HG02571 (cell line): Measurements from ENCODE around the gene SUPT5H.

Experiments used
- ATAC-seq: cut with Tn5 transposase; IDR thresholded peaks from one replicate; pipeline ENCODE4 v1.9.1; 2021; ENCODE audit warnings: mild to moderate bottlenecking, moderate library complexity; ENCODE audit not compliant: unreplicated experiment

SUPT5H gene

DNA sequence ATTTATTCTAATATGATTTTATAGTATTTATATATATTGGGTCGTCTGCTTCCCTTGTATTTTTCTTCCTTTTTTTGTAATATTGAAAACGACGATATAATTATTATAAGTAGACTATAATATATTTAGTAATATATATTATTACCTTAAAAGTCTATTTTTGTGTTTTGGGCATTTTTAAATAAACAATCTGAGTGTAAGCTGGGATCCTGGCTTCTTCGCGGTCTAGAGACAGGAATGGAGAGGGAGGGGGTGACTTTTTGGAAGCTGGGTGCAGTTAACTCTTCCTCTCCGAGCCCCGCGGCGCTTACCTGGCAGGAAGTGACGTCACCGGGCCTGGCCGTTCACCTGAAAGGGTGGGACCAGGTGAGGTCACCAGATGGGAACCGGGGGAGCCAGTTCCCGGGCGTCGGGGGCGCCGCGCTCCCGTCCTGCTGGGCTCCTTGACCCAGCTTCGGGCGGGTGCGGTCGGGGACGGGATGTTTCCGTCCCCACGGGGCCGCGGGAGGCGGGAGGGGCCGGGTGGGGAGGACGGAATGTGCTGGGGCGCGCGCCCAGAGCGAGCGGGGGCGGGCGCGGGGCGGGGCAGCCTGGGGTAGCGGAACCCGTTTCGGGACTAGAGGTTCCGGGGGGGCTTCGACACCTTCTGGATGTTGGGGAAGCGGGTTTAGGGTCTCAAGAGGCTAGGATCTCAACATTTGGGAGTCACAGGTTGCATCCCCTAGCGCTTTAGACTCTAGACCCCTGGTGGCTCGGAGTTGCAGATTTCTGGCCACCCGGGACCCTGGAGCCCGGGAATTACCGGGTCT lies 36.0 kb upstream of the SUPT5H start:
- no peak for ATAC-seq

DNA sequence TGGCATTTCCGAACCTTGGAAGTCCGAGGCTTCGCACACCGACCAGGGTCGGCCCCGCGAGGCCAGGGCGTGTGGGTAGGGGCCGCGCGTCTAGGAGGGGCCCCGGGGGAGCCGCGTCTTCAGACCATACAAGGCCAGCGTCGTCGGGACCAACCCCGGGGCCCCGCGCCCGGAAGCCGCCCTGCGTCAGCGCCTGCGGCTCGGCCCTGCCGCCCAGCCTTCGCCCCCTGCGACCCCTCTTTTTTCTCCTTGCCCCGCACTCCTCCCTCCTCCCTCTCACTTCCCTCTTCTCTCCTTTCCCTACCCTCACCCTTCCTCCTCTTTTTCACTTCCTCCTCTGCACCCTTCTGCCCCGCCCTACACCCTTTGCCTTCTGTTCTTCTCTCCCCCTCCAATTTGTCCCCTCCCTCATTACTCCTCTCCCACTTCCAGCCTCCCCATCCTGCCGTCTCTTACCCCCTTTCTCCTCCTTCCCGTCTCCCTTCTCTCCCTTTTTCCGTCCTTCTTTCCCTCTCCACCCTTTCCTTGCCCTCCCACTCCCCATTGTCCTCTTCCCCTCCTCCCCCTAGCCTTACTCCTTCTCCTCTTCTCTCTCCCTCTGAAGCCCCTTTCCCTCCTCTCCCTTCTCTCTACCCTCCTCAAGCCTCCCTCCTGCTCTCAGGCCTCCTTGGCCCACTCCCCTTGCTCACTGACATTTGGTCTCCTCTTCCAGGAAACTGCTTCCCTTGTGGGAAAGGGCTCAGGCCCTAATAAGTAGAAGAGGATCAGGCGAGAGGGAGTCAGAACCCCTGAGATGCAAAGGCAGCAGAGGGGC lies 35.2 kb upstream of the SUPT5H start:
- no peak for ATAC-seq

DNA sequence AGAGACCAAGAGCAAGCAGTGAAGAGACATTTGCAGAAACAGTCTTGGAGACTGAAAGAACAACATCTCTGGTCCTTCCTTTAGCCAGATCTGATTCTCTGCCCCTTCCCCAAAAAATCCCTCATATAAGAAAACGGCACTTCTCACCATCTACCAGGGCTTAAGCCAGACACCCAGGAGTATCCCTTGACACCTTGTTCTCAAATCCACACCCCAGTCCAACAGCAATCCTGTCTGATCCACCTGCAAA lies 34.6 kb upstream of the SUPT5H start:
- ATAC-seq, result no peak

DNA sequence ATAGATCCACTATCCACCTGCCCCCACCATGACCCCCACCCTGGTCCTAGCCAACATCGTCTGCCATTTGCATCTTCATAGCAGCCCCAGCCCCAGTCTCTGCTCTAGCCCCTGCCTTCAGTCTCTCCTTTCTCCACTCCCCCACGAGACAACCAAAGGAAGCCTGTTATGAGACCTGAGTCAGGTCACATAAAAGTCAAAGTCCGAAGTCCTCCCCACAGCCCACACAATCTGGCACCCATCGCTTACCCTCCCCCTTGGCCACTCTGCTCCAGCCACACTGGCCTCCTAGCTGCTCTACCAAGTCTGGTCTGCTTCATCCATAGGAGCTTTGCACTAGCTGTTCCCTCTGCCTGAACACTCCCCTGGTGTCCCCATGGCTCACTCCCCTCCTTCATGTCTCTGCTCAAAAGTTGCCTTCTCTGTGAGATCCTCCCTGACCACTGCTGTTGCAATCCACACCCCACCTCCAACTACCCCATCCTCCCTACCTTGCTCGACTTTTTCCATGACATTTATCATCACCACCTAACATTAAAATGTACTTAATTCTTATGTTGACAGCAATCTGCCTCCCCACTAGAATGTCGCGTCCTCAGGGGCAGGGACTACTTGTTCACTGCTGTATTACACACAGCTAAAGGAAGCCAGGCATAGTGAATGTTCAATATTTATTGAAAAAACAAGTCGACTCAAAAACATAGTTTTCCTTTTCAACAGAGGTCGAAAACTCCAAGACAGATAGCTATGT lies 34.1 kb upstream of the SUPT5H start:
- no peak for ATAC-seq

DNA sequence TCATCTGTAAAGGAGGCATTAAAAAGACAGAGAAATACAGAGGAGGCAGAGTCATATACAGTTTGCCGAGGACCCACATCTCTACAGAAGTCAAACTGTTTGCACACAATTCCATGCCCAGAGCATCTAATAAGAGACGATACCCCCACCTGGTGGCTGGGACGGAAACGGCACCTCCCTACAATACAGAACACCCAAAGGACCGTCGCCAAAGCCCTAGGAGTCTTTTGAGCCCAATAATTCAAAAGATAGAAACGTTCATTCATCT lies 33.6 kb upstream of the SUPT5H start:
- peak; percentile 10 for ATAC-seq

DNA sequence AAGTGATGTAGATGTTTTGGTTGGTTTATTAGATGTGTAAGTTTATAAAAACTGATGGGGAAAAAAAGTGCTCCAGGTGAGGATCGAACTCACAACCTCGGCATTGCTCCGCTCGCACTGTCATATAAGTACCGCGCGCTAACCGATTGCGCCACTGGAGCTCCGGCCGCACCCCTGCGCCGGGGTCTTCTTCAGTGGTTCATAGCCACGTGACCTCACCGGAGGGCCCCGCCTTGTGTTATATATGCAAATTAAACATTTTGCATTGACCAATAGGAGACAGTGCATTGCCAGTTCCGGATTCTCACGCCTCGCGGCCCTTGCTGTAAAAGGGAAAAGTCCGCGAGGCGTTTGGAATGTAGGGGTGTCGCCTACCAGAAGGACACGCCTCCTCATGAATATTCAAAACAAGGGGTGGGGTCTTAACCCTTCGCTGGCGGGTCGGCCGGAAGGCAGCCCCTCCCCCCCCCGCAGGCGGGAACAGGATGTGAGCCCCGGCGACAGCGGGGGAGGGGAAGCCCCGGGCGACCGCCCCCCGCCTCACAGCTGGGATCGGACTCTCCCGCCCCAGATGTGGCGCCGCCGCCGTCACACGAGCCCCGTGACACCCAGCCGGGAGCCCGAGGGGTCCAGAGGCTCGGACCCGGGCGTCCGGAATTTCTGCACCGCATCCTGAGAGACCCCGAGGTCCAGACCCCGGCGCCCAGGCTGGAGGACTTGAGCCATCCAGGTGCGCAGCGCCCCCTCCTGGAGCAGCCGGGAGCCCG lies 33.1 kb upstream of the SUPT5H start, which contains the start of gene PLEKHG2:
TSS of gene PLEKHG2 (plus strand) at position 570 of the 767 bp plus-strand sequence. CDS start 1,418 bp downstream, outside the sequence.
- ATAC-seq, result peak; percentile 55

DNA sequence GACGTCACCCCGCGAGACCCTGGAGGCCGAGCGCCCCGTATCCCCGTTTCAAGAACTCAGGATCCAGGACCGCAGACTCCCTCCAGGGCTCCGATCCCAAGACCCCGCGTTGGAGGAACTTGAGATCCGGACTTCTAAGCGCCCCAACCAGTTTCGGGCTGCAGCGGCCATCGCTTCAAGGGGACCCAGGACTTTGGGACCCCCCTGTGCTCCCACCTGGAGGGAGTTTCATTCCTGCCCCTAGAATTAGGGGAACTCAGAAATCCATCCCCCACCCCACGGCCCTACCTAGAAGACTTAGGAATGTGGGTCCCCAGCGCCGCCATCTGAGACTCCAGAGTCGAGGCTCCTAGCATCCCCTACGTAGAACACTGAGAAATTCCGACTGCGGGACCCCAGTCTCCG lies 32.5 kb upstream of the SUPT5H start:
- no peak for ATAC-seq

DNA sequence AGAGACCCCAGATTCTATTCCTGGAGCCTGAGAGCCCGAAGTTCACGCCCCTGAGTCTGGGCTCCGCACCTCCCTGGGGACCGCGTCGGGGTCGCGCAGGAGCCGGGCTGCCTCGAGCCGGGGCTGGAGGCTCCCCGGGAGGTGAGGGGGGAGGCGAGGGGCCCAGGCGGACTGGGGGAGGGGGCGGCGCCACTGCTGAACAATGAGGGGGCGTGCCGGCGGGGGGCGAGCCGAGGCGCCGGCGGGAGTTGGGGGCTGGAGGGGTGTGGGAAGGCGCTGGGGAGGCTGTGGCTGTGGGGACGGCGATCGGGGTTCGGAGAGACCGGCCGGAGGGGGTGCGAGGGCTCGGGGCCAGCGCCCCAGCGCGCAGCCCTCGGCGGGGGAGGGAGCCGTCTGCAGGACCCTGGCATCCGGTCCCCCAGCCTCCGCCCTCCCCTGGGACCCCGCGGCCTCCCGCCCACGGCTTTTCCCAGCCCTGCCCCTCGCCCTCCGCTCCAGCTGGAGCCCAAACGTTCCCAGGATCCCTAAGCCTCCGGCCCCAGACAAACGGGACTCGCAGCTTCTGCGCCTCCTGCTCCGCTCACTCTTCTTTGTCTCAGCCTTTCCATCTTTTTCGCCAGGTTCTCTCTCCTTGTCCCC lies 32.0 kb upstream of the SUPT5H start:
- ATAC-seq, result no peak

DNA sequence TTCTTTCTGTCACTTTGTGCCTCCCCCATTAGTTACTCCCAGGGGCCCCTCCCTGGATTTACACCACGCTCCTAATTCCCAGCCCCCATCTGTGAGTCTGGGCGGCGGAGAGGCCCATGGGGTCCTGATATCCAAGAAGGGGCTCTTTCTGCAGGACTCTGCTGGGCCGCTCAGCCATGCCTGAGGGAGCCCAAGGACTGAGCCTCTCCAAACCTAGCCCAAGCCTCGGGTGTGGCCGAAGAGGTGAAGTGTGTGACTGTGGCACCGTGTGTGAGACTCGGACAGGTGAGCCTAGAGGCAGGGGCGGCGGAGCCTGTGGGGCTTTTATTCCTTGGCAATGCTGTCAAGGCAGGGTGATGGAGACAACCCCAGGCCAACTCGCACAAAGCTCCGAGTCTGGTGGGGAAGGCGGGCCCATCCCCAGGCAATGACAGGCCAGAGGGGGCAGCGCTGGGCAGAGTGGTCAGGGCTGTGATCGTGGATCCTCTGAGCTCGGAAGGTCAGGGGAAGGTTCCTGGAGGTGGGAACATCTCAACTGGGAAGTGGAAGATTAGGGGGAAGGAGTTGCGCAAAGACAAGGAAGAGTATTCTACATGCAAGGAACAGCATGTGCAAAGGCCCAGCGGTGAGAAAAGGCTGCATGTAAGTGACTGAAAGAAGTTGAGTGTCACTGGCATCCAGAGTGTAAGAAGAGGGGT lies 31.3 kb upstream of the SUPT5H start:
- no peak for ATAC-seq

DNA sequence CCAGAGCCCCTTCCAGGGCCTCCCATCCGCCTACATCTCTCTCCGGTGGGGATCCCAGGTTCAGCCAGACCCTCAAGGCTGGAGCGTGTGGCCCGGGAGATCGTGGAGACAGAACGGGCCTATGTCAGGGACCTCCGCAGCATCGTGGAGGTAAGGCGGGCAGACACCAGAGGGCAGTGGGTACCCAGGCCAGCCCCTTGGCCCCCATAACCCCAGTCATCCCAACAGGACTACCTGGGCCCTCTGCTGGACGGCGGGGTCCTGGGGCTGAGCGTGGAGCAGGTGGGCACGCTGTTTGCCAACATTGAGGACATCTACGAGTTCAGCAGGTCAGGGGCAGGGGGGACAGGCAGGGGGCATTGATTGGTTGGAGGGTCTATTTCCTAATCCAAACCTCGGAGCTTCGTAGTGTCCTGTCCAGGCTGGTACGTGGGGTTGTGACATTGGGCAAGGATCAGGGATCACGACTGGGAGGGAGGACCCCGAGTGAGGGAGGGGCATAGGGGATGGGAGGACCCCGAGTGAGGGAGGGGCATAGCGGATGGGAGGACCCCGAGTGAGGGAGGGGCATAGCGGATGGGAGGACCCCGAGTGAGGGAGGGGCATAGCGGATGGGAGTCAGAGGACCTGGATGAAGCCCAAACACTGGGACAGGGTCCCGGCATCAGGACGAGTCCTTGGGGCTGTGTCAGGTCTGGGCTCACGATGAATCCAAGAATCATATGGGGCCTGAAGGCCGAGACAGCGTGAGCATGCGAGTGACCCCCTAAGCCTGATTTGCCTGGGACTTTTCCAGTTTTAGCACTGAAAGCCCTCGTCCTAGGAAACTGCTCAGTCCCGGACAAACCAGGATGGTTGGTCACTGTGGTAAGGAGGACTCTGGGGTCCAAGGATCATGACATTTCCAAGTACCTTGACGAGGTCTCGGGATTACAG lies 30.0 kb upstream of the SUPT5H start:
- no peak for ATAC-seq

DNA sequence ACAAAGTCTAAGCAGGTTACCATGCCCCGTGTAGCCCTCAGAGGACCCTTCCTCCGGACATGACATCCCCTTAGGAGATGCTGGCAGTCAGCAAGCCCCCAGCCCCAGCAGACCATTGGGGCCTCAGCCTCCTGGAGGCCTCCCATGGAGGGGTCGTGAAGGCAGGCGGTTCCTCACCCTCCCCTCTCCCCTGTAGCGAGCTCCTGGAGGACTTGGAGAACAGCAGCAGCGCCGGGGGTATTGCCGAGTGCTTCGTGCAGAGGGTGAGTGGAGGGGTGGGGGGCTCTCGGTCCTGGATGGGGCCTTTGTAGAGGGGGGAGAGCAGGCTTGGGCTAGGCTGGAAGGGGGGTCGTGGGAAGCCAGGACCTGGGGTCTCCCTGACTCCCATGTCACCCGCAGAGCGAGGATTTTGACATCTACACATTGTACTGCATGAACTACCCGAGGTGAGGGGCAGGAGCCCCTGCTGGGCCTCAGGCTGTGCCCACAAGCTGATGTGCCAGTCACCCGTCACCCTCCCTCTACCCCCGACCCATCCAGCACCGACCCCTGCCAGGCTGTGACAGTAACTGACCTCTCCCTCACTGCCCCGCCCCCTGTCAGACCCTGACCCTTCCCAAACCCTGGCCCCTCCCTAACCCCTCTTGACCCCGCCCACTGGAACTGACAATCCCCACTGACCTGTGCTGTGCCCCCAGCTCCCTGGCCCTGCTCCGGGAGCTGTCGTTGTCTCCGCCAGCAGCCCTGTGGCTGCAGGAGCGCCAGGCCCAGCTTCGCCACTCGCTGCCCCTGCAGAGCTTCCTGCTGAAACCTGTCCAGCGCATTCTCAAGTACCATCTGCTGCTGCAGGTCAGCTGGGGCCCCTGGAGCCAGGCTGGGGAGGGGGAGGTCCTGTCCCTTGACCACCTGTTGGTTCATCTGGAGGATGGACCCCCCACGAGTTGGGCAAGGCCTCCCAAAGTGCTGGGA lies 28.9 kb upstream of the SUPT5H start:
- no peak for ATAC-seq

DNA sequence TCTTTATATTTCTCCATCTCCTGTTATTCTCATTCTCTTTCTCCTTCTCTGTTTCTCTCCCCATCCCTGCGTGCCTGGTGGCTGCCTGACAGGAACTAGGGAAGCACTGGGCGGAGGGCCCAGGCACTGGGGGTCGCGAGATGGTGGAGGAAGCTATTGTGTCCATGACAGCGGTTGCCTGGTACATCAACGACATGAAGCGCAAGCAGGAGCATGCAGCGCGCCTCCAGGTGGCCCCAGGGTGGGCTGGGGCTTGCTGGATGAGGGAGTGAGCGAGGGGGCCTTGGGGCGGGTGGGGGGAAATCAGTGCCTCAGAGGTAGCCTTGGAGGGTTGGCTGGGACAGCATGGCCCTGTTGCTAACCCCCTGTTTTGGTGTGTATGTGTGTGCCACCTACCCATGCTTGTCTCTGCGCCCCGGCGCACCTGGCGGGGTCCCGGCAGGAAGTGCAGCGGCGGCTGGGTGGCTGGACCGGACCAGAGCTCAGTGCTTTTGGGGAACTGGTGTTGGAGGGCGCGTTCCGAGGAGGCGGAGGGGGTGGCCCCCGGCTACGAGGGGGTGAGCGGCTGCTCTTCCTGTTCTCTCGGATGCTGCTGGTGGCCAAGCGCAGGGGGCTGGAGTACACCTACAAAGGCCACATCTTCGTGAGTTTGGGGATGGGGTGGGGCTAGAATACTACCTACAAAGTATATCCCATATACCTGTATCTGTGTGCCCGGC lies 27.8 kb upstream of the SUPT5H start:
- ATAC-seq, result no peak

DNA sequence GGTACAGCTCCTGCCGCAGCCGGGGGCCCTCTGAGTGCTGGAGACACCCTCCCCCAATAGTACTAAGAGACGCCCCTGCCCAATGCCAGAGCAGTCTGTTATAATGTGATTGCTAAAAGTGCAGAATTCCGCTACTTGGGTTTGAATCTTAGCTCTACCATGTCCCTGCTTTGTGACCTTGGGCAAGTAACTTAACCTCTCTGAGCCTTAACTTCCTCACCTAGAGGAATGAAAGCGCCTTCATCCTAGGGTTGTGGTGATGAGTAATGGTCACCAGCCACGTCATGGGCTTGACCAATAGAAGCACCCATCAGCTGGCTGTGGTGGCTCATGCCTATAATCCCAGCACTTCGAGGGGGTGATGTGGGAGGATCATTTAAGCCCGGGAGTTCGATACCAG lies 26.4 kb upstream of the SUPT5H start:
- no peak for ATAC-seq

DNA sequence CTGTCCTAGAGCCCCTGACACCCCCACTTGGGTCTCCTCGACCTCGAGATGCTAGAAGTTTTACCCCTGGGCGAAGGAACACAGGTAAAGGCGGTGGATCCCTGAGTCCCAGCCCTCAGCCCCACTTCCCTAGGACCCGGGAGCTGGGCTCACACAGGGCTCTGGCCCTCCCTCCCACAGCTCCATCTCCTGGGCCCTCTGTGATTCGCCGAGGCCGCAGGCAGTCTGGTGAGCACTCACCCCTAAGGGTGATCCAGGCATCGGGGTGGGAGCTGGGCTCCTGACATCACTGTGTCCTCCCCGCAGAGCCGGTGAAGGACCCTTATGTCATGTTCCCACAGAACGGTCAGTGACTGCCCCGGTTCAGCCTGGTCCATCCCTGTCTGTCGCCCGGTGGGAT lies 24.6 kb upstream of the SUPT5H start:
- no peak for ATAC-seq

DNA sequence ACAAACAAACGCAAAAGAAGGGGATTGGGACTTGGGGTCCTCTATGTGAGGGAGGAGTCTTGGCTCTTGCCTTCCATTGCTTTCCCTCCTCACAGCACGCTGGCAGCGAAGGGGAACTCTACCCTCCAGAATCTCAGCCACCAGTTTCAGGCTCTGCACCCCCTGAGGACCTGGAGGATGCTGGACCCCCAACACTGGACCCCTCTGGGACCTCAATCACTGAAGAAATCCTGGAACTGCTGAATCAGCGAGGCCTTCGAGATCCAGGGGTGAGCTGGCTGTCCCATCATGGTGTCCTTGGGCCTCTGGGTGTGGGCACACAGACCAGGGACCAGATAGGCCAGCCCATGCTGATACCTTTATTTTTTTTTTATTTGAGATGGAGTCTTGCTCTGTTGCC lies 23.4 kb upstream of the SUPT5H start:
- no peak for ATAC-seq

DNA sequence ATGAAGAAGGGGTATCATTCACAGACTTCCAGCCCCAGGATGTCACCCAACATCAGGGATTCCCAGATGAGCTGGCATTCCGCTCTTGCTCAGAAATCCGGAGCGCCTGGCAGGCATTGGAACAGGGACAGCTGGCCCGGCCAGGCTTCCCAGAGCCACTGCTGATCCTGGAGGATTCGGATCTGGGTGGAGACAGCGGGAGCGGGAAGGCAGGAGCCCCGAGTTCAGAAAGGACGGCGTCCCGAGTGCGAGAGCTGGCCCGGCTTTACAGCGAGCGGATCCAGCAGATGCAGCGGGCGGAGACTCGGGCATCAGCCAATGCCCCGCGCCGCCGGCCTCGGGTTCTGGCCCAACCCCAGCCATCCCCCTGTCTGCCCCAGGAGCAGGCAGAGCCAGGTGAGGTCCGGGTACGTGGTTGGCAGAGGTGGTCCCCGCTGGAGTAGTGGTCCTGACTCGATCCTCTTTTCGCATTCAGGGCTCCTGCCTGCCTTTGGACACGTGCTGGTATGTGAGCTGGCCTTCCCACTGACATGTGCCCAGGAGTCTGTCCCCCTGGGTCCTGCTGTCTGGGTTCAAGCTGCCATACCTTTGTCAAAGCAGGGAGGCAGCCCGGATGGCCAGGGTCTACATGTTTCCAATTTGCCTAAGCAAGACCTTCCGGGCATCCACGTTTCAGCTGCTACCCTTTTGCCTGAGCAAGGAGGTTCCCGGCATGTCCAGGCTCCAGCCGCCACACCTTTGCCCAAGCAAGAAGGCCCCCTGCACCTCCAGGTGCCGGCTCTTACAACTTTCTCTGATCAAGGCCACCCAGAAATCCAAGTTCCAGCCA lies 21.9 kb upstream of the SUPT5H start:
- ATAC-seq, result no peak
